ENCODE results near the gene AKAP6. TPM values are rescaled to one million over a fixed set of nuclear protein-coding genes. Genes with fewer than 3 reads are reported as not detected.

AKAP6 gene
- total and polyA plus RNA-seq, 2 experiments from 2014 or later, result 0.38 to 0.42 TPM

GRCh38 chr14:32656601-32657000 is 327.5 kb downstream of the AKAP6 start:
- no peak overlapping the region for H3K4me2 ChIP-seq
- H3K4me1 ChIP-seq (ENCODE audit: insufficient read depth), result no peaks in the 10 kb centered on the region
- no peaks in the 10 kb centered on the region for H3K36me3 ChIP-seq (ENCODE audit: insufficient read depth)
- H3K9me3 Mint-ChIP-seq, result no peaks in the 10 kb centered on the region
- H3K27ac Mint-ChIP-seq, result peak overlapping the region; percentile 75; the same call in 1 of the 2 replicates
- H3K27me3 ChIP-seq (ENCODE audit: insufficient read depth), result no peaks in the 10 kb centered on the region
- H3K9me2 ChIP-seq (ENCODE audit: insufficient read depth), result 0 out of 2 replicates have a peak, but pooled peaks cover 3% of the 10 kb centered on the region
- peaks cover 1% of the 10 kb centered on the region for H3K27me3 Mint-ChIP-seq (ENCODE audit: insufficient read depth, low read depth, poor library complexity)
- no peak for DNase-seq (ENCODE audit: low spot score)
- H2AFZ ChIP-seq, result peak overlapping the region; percentile 84
- H3K4me1 Mint-ChIP-seq, result peaks cover 12% of the 10 kb centered on the region; the same call in 2 of the 3 replicates
- H3K36me3 Mint-ChIP-seq (ENCODE audit: low read depth), result no peaks in the 10 kb centered on the region
- TF ChIP-seq CTCF (conservative IDR thresholded peaks at IDR 0.05; ENCODE audit: low read depth in 2 of 2), result no peak
- TF ChIP-seq ZNF331 (CRISPR knock-in tag; IDR thresholded peaks at IDR 0.05; ENCODE audit: low read depth), result no peak
- no peak for TF ChIP-seq EZH2phosphoT487 (IDR thresholded peaks at IDR 0.05; ENCODE audit: unreplicated experiment)
- TF ChIP-seq REST (IDR thresholded peaks at IDR 0.05; ENCODE audit: unreplicated experiment), result no peak
- no peak for TF ChIP-seq JUNB (IDR thresholded peaks at IDR 0.05; ENCODE audit: unreplicated experiment)
- TF ChIP-seq ZNF114 (CRISPR knock-in tag; IDR thresholded peaks at IDR 0.05), result no peak
- no peak for TF ChIP-seq STAT1 (IDR thresholded peaks at IDR 0.05; ENCODE audit: unreplicated experiment)
- no peak for TF ChIP-seq EZH2 (IDR thresholded peaks at IDR 0.05; ENCODE audit: low read depth, unreplicated experiment)
- no peak for TF ChIP-seq CREB1 (CRISPR knock-in tag; IDR thresholded peaks at IDR 0.05; ENCODE audit: low read depth)
- TF ChIP-seq NANOG (IDR thresholded peaks at IDR 0.05; ENCODE audit: borderline replicate concordance), result no peak
- TF ChIP-seq POLR2AphosphoS5 (IDR thresholded peaks at IDR 0.05; ENCODE audit: low read depth), result no peak
- no peak for TF ChIP-seq ZNF462 (CRISPR knock-in tag; IDR thresholded peaks at IDR 0.05)
- TF ChIP-seq ETS1 (IDR thresholded peaks at IDR 0.05), result no peak
- H3K79me2 ChIP-seq (replicated peaks; ENCODE audit: insufficient read depth), result no peaks in the 10 kb centered on the region
- H3K27ac ChIP-seq (ENCODE audit: low read depth), result no peak overlapping the region
- ATAC-seq, result no peak
- no peaks in the 10 kb centered on the region for H3F3A ChIP-seq (replicated peaks; ENCODE audit: low read depth)
- no peaks in the 10 kb centered on the region for H4K20me1 ChIP-seq (replicated peaks; ENCODE audit: insufficient read depth)
- no peak overlapping the region for H3K4me3 Mint-ChIP-seq
- no peak overlapping the region for H3K4me3 ChIP-seq

All from GM23338 (cell line).